HG02571 (cell line): ENCODE measurements around the gene RET.

Source experiments
- ATAC-seq: cut with Tn5 transposase; IDR thresholded peaks from one replicate; pipeline ENCODE4 v1.9.1; 2021; ENCODE audit warnings: mild to moderate bottlenecking, moderate library complexity; ENCODE audit not compliant: unreplicated experiment

The RET gene

GRCh38 chr10:43118631-43119415 is 42.0 kb downstream of the RET start:
- no peak for ATAC-seq

- ATAC-seq, result no peak
Measured at GRCh38 chr10:43119416-43120115, 42.7 kb downstream of the RET start.

- no peak for ATAC-seq
Measured at GRCh38 chr10:43120116-43120928, 43.5 kb downstream of the RET start.

- peak; percentile 71 for ATAC-seq
Measured at GRCh38 chr10:43120929-43121314, 44.1 kb downstream of the RET start.

- no peak for ATAC-seq
Measured at GRCh38 chr10:43121444-43121843, 44.6 kb downstream of the RET start.

- ATAC-seq, result no peak
Measured at GRCh38 chr10:43122096-43122495, 45.2 kb downstream of the RET start.

- ATAC-seq, result no peak
Measured at GRCh38 chr10:43122826-43123225, 46.0 kb downstream of the RET start.

- no peak for ATAC-seq
Measured at GRCh38 chr10:43123361-43124093, 46.7 kb downstream of the RET start.

- no peak for ATAC-seq
Measured at GRCh38 chr10:43124094-43124521, 47.2 kb downstream of the RET start.

GRCh38 chr10:43124574-43125273 is 47.9 kb downstream of the RET start:
- no peak for ATAC-seq

- no peak for ATAC-seq
Measured at GRCh38 chr10:43125274-43125845, 48.5 kb downstream of the RET start.

GRCh38 chr10:43125881-43126731 is 49.2 kb downstream of the RET start:
- ATAC-seq, result no peak

GRCh38 chr10:43126759-43127424 is 50.0 kb downstream of the RET start:
- ATAC-seq, result no peak

- ATAC-seq, result no peak
Measured at GRCh38 chr10:43127442-43127841, 50.6 kb downstream of the RET start.

GRCh38 chr10:43128331-43128730 is 51.5 kb downstream of the RET start:
- ATAC-seq, result no peak

GRCh38 chr10:43128958-43129706 is 52.3 kb downstream of the RET start:
- no peak for ATAC-seq

GRCh38 chr10:43130770-43131171 is 53.9 kb downstream of the RET start:
- no peak for ATAC-seq

GRCh38 chr10:43131256-43131655 is 54.4 kb downstream of the RET start:
- no peak for ATAC-seq
